22Rv1 (cell line): ENCODE results near the gene ODAD3.

ENCODE experiments used
- H3K27ac ChIP-seq: fragments of 450-650 bp; 2 replicates; pipeline ENCODE4 v1.5.1; 2017
- CTCF ChIP-seq: fragments of 450-650 bp; IDR thresholded peaks from 2 replicates; pipeline ENCODE4 v1.5.1; 2017; ENCODE audit warnings: mild to moderate bottlenecking
- ZFX ChIP-seq: fragments of 450-650 bp; IDR thresholded peaks from 2 replicates; pipeline ENCODE4 v1.6.1; 2017; ENCODE audit warnings: antibody characterized with exemption, borderline replicate concordance

The ODAD3 gene

DNA sequence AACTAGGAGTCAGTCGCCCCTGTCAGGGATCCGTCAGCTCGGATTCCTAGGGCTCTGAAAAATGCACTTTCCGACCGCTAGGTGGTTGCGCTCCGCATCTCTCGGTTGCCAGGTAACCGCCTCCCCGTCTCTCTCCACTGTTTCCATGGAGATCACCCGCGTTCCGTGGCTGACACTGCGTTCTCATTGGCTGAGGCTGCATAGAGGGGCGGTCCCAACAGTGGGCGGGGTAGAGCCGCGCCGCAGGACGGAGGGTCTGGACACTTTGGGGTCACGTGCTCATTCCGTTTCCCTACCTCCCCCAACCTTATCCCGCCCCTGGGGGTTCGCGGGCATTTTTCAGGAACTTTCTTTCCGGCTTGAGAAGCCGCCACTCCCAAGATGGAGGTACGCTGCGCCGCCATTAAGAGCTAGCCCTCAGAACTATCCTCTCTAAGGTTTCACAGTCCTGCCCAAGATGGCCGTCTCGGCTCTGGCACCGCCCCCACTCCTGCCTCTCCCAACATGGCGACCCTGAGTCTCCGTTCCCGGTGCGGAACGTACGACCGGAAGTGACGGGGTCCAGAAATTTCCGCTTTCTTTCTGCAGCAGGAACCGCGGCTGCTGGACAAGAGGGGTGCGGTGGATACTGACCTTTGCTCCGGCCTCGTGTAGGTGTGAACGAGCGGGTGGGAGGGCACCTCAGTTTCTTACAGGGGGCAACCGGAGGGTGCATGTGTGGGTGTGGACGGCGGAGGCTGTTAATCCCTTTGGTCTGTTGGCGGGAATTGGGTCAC, at the start of gene ODAD3, which contains the start of gene PRKCSH:
ODAD3 (minus strand) TSS at position 65 of the 776 bp plus-strand sequence. CDS start 105 bp downstream, outside the sequence.
PRKCSH (plus strand) TSS at position 579 of the 776 bp plus-strand sequence. CDS start 483 bp downstream, outside the sequence.
- peak within 1 kb of the TSS; percentile 66 for H3K27ac ChIP-seq
- TF ChIP-seq ZFX, result no peak
- TF ChIP-seq CTCF, result peak; percentile 91

- no peak overlapping the region for H3K27ac ChIP-seq
- TF ChIP-seq CTCF, result no peak
- no peak for TF ChIP-seq ZFX
Measured at GRCh38 chr19:11483366-11484111, 48.6 kb upstream of the ODAD3 start.

DNA sequence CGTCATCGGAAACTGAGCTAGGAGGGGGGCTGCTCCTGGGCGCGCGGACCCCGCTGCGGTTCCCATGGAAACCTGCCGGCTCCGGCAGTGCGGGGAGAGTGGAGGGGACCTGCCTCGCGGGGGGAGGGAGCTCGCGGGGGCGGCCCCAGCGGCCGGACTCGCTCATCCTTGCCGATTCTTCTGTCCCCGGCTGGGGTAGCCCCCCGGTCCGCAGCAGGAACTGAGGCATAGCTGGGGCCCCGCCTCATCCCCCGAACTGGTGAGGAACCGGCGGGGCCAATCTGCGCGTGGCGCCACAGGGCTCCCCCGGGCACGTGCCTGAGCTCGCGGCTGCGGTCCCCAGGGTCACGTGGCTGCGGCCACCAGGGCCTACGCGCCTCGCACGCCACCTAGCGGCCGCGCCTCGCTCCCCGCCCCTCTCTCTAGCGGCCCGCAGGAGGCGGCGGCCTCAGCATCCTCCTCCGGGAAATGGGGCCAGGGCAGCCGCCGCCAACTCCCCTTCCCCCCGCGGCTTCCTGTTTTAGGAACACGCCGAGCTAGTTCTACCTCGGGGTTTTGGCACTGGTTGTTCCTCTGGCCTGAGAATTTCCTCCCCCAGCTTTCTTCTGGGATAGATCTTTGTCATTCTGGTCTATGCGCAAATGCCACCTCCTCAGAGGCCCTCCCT, 47.6 kb upstream of the ODAD3 start:
- TF ChIP-seq CTCF (peak; percentile 97), ZFX (no peak)
- peak overlapping the region; percentile 67 for H3K27ac ChIP-seq

DNA sequence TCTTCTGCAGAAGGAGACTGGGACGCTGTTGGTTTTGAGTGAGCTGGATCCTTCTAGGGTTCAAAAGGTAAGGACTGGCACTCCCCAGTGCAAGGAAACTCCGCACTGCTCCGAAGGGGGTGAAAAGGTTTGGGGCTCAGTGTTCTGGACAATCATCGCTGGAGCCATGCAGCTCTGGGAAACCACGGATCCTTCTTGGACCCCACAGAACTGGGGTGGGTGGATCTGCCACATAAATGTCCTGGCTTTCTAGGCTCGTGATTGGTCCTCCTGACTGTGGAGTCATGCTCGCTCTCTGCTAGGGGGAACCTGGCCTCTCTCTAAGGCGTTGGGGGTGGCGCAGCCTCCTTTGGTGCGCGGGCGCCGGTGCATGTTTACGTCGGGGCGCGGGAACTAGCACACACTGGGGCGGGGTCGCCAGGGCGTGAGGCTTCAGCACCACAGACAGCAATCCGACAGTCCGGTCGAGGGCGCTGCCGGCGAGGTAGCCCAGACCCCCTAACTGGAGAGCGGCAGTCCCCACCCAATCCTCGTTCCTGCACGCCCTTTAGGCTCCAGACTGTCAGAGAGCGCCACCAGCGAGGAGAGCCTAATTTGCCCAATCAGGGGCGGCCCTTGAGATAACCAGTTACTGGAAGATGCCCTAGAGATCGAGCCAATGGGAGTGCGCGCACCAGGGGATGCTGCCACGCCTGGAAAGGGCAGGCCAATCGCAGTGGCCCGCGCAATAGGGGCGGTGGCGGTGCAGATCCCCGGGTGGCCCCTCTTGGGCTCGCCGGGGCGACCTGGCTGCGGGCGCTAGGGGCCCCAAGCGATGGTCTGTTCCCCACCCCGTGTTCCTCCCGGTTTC, 46.8 kb upstream of the ODAD3 start:
- H3K27ac ChIP-seq, result peak overlapping the region; percentile 67
- TF ChIP-seq CTCF (no peak), ZFX (no peak)

GRCh38 chr19:11480715-11481533, 46.0 kb upstream of the ODAD3 start, which contains the start of gene ELAVL3:
TSS of gene ELAVL3 (minus strand) at chr19:11481046. CDS start at chr19:11480608, 438 bp downstream.
- TF ChIP-seq CTCF (no peak), ZFX (no peak)
- no peak within 1 kb of the TSS for H3K27ac ChIP-seq
